ENCODE measurements around the gene PLEKHG2.
"Not testable (repeated sequence)": the region's sequence is repeated elsewhere in the genome, so short reads cannot be mapped to it uniquely, and the experiment has no call there.

Gene PLEKHG2

GRCh38 chr19:39435499-39436349 lies 23.3 kb downstream of the PLEKHG2 start, which contains the start of gene RPS16:
Gene RPS16 (minus strand): TSS chr19:39435949. CDS start chr19:39435895, 54 bp downstream.
- in situ Hi-C loops (cut with MboI; ENCODE audit: low sequenced_read_pairs) = no loop called here

GRCh38 chr19:39436350-39436716 lies 23.9 kb downstream of the PLEKHG2 start:
- in situ Hi-C loops (cut with MboI; ENCODE audit: low sequenced_read_pairs) = no loop called here

GRCh38 chr19:39438270-39438934 lies 25.9 kb downstream of the PLEKHG2 start:
- in situ Hi-C loops (cut with MboI; ENCODE audit: low sequenced_read_pairs) = no loop called here

GRCh38 chr19:39444598-39445195 lies 32.2 kb downstream of the PLEKHG2 start:
- in situ Hi-C loops (cut with MboI; ENCODE audit: low sequenced_read_pairs) = no loop called here

GRCh38 chr19:39445196-39446111 lies 33.0 kb downstream of the PLEKHG2 start, which contains the start of gene SUPT5H:
Gene SUPT5H (plus strand): TSS chr19:39445582. CDS start chr19:39445891, 309 bp downstream.
- in situ Hi-C loops (cut with MboI; ENCODE audit: low sequenced_read_pairs) = no loop called here

- in situ Hi-C loops (cut with MboI; ENCODE audit: low sequenced_read_pairs) = no loop called here
These were observed 34.1 kb downstream of the PLEKHG2 start for GRCh38 chr19:39446365-39447084.

- in situ Hi-C loops (cut with MboI; ENCODE audit: low sequenced_read_pairs) = no loop called here
These were observed 35.8 kb downstream of the PLEKHG2 start for GRCh38 chr19:39448271-39448670.

GRCh38 chr19:39449116-39449797 lies 36.8 kb downstream of the PLEKHG2 start:
- in situ Hi-C loops (cut with MboI; ENCODE audit: low sequenced_read_pairs) = no loop called here

- in situ Hi-C loops (cut with MboI; ENCODE audit: low sequenced_read_pairs) = not testable (repeated sequence)
These were observed 38.8 kb downstream of the PLEKHG2 start for GRCh38 chr19:39451257-39451656.

- in situ Hi-C loops (cut with MboI; ENCODE audit: low sequenced_read_pairs) = no loop called here
These were observed 50.9 kb downstream of the PLEKHG2 start for GRCh38 chr19:39463403-39463802.

- in situ Hi-C loops (cut with MboI; ENCODE audit: low sequenced_read_pairs) = no loop called here
These were observed 53.7 kb downstream of the PLEKHG2 start for GRCh38 chr19:39465956-39466747.

- in situ Hi-C loops (cut with MboI; ENCODE audit: low sequenced_read_pairs) = no loop called here
These were observed 55.5 kb downstream of the PLEKHG2 start for GRCh38 chr19:39467941-39468340.

GRCh38 chr19:39469036-39469435 lies 56.6 kb downstream of the PLEKHG2 start:
- in situ Hi-C loops (cut with MboI; ENCODE audit: low sequenced_read_pairs) = no loop called here

GRCh38 chr19:39469567-39469966 lies 57.1 kb downstream of the PLEKHG2 start:
- in situ Hi-C loops (cut with MboI; ENCODE audit: low sequenced_read_pairs) = no loop called here

- in situ Hi-C loops (cut with MboI; ENCODE audit: low sequenced_read_pairs) = no loop called here
These were observed 58.4 kb downstream of the PLEKHG2 start for GRCh38 chr19:39470724-39471339.

- in situ Hi-C loops (cut with MboI; ENCODE audit: low sequenced_read_pairs) = no loop called here
These were observed 59.5 kb downstream of the PLEKHG2 start for GRCh38 chr19:39471756-39472536.

GRCh38 chr19:39472746-39473442 lies 60.4 kb downstream of the PLEKHG2 start:
- in situ Hi-C loops (cut with MboI; ENCODE audit: low sequenced_read_pairs) = no loop called here

Data from hTERT RPE-1 (cell line).